Endothelial cell of umbilical vein (primary cell): ENCODE measurements around the gene PPP2R2D. TPM values are rescaled to one million over a fixed set of nuclear protein-coding genes. Genes with fewer than 3 reads are reported as not detected.

Experiments used
- BruUV-seq: library from RNA; stranded (reverse); fragments of 400-500 nt; replicated peaks from 2 replicates; lab custom pipeline; 2021; lab: Mats Ljungman, UMichigan
- CTCF ChIA-PET: fragments of 300-600, 350-600 bp; sonication (Branson Sonifier 250); formaldehyde crosslinking; loops from one replicate; lab custom pipeline; 2021; ENCODE audit warnings: antibody characterized with exemption, inconsistent platforms; lab: Charles Lee
- POLR2A ChIA-PET: fragments of 300-600, 350-600 bp; sonication (Branson Sonifier 250); formaldehyde crosslinking; loops from one replicate; lab custom pipeline; 2021; ENCODE audit warnings: antibody characterized with exemption, inconsistent platforms; lab: Charles Lee
- DNase-seq: peaks from one replicate; pipeline ENCODE4 v3.0.0-alpha.2; 2011; ENCODE audit warnings: low read depth, low spot score
- FAIRE-seq: peaks from 2 replicates; lab custom pipeline; 2011; peaks lifted over from hg19 to GRCh38; lab: Jason Lieb, UNC
- H2AFZ ChIP-seq: 2 replicates; pipeline ENCODE4 v1.6.0; 2012; ENCODE audit warnings: low read depth, low read length, control low read depth, inconsistent platforms
- H3K27ac ChIP-seq: 2 replicates; pipeline ENCODE4 v1.5.1; 2011; ENCODE audit warnings: low read depth, mild to moderate bottlenecking, control low read depth, low read length, moderate library complexity; ENCODE audit not compliant: insufficient read depth
- H3K27me3 ChIP-seq, 2 experiments: 2 replicates each; pipeline versions ENCODE4 v1.6.0 to v1.6.1; 2011; ENCODE audit warnings: low read length in 2 of 2, mixed read lengths in 1 of 2; ENCODE audit not compliant: control insufficient read depth in 2 of 2, insufficient read depth in 2 of 2
- H3K36me3 ChIP-seq, 2 experiments: 2 replicates in 1 of 2; 3 replicates in 1 of 2; pipeline ENCODE4 v1.5.1; 2011; ENCODE audit warnings: low read length in 2 of 2, mild to moderate bottlenecking in 1 of 2, moderate library complexity in 1 of 2; ENCODE audit not compliant: control insufficient read depth in 2 of 2, insufficient read depth in 2 of 2; ENCODE audit errors: extremely low read depth in 1 of 2
- H3K4me1 ChIP-seq: 3 replicates; pipeline ENCODE4 v1.5.1; 2011; ENCODE audit warnings: mild to moderate bottlenecking, low read length; ENCODE audit not compliant: control insufficient read depth, insufficient read depth; ENCODE audit errors: extremely low read depth
- H3K4me2 ChIP-seq: 2 replicates; pipeline ENCODE4 v1.6.1; 2011; ENCODE audit warnings: low read length, control low read depth, mixed read lengths; ENCODE audit not compliant: insufficient read depth
- H3K4me3 ChIP-seq, 3 experiments: fragments of 200-600 bp in 1 of 3; sonication (generic), shearing (Covaris generic) in 1 of 3; replicated peaks in 1 of 3; 2 replicates each; pipeline ENCODE4 v1.5.1; 2011 to 2016; ENCODE audit warnings: control low read depth in 3 of 3, low read length in 3 of 3, mild to moderate bottlenecking in 2 of 3, inconsistent platforms in 1 of 3, low read depth in 1 of 3, moderate library complexity in 1 of 3; ENCODE audit not compliant: insufficient read depth in 1 of 3
- H3K79me2 ChIP-seq: 2 replicates; pipeline ENCODE4 v1.6.0; 2012; ENCODE audit warnings: low read length, inconsistent platforms; ENCODE audit not compliant: control insufficient read depth, insufficient read depth
- H3K9ac ChIP-seq: replicated peaks from 2 replicates; pipeline ENCODE3; 2011; ENCODE audit warnings: low read length, control low read depth; ENCODE audit not compliant: insufficient read depth; ENCODE audit errors: extremely low read depth
- H3K9me1 ChIP-seq: replicated peaks from 3 replicates; pipeline ENCODE4 v1.6.0; 2011; ENCODE audit warnings: mild to moderate bottlenecking, low read length; ENCODE audit not compliant: control insufficient read depth, insufficient read depth; ENCODE audit errors: extremely low read depth
- H3K9me3 ChIP-seq: replicated peaks from 2 replicates; pipeline ENCODE4 v1.5.1; 2012; ENCODE audit warnings: low read length, inconsistent platforms; ENCODE audit not compliant: control insufficient read depth, insufficient read depth
- H4K20me1 ChIP-seq: replicated peaks from 2 replicates; pipeline ENCODE3; 2011; ENCODE audit warnings: mild to moderate bottlenecking, low read length; ENCODE audit not compliant: control insufficient read depth, insufficient read depth; ENCODE audit errors: extremely low read depth
- CTCF ChIP-seq, 2 donors: IDR thresholded peaks; 1 replicate in 1 of 2; 2 replicates in 1 of 2; pipeline ENCODE4 v1.5.1; 2011; ENCODE audit warnings: low read length in 2 of 2, mild to moderate bottlenecking in 2 of 2, moderate library complexity in 2 of 2, control low read depth in 1 of 2, inconsistent platforms in 1 of 2, low read depth in 1 of 2; ENCODE audit not compliant: insufficient read depth in 1 of 2; ENCODE audit errors: extremely low read depth in 1 of 2
- EZH2 ChIP-seq: IDR thresholded peaks from 2 replicates; pipeline ENCODE4 v1.6.1; 2012; ENCODE audit warnings: borderline replicate concordance, low read depth, mild to moderate bottlenecking, moderate library complexity, low read length, inconsistent platforms; ENCODE audit not compliant: severe bottlenecking
- FOS ChIP-seq: IDR thresholded peaks from 2 replicates; pipeline ENCODE4 v1.6.1; 2011; ENCODE audit warnings: mild to moderate bottlenecking, low read length, moderate library complexity, borderline replicate concordance; ENCODE audit not compliant: insufficient read depth
- GATA2 ChIP-seq: IDR thresholded peaks from 2 replicates; pipeline ENCODE4 v1.7.0; 2011; ENCODE audit warnings: low read depth, mild to moderate bottlenecking, moderate library complexity, mixed read lengths, low read length; ENCODE audit not compliant: insufficient read length, insufficient read depth
- JUN ChIP-seq: IDR thresholded peaks from 2 replicates; pipeline ENCODE4 v1.6.1; 2011; ENCODE audit warnings: borderline replicate concordance, low read depth; ENCODE audit not compliant: insufficient read length, insufficient read depth
- MAX ChIP-seq: IDR thresholded peaks from 2 replicates; pipeline ENCODE4 v1.6.1; 2011; ENCODE audit not compliant: insufficient read depth, insufficient read length
- MYC ChIP-seq: IDR thresholded peaks from one replicate; pipeline ENCODE4 v1.6.1; 2011; ENCODE audit warnings: mild to moderate bottlenecking, low read depth, low read length
- POLR2A ChIP-seq: IDR thresholded peaks from 2 replicates; pipeline ENCODE4 v1.6.1; 2012; ENCODE audit warnings: low read depth, mild to moderate bottlenecking, control low read depth, low read length
- POLR2AphosphoS5 ChIP-seq: IDR thresholded peaks from 2 replicates; pipeline ENCODE4 v1.6.1; 2012; ENCODE audit warnings: low read depth, mild to moderate bottlenecking, control low read depth, low read length, moderate library complexity; ENCODE audit not compliant: insufficient read depth
- dilution Hi-C: fragments of 300-500 bp; cut with MboI; formaldehyde crosslinking; loops from one replicate; pipeline ENCODE4 v1.15.0; 2019; ENCODE audit warnings: low sequenced_read_pairs; ENCODE audit not compliant: extremely low pct_ligation_motif_present
- intact Hi-C: fragments of 100-400 bp; cut with micrococcal nuclease; formaldehyde crosslinking; loops from one replicate; pipeline ENCODE4 v1.10.0; 2022
- polyA plus RNA-seq, 4 experiments: library from polyadenylated mRNA; depleted of rRNA in 3 of 4; stranded (reverse) in 3 of 4; unstranded in 1 of 4; fragments of >200 nt; gene quantifications; 2 replicates each; pipeline versions ENCODE4 v1.2.1 to v1.2.3, GENCODE V29; 2011 to 2012; ENCODE audit warnings: missing spikeins in 1 of 4
- total RNA-seq: library from RNA; stranded (reverse); gene quantifications from 2 replicates; pipeline ENCODE4 v1.2.3, GENCODE V29; 2021

Gene PPP2R2D
- total and polyA plus RNA-seq, 2 donors (not counting 3 experiments of a cell fraction or from before 2014, with no cell fraction given) = 29.9 to 36.3 TPM

- no peak for TF ChIP-seq CTCF (IDR thresholded peaks at IDR 0.05; ENCODE audit: extremely low read depth in 1 of 2, insufficient read depth in 1 of 2, low read depth in 1 of 2, low read length in 2 of 2)
- TF ChIP-seq EZH2 = no peak
- TF ChIP-seq JUN = no peak
- no peak for TF ChIP-seq MAX
- TF ChIP-seq POLR2A = no peak
- no peak for TF ChIP-seq POLR2AphosphoS5
- no peak for TF ChIP-seq GATA2
- TF ChIP-seq MYC = no peak
- TF ChIP-seq FOS = no peak
- no peaks in the 10 kb centered on the region for H3K79me2 ChIP-seq
- FAIRE-seq = no peak
- H3K36me3 ChIP-seq = no peaks in the 10 kb centered on the region
- no peak overlapping the region for H3K4me2 ChIP-seq
- H3K4me3 ChIP-seq = no peak overlapping the region
- H3K9me1 ChIP-seq = no peaks in the 10 kb centered on the region
- H3K9ac ChIP-seq = no peak overlapping the region
- POLR2A ChIA-PET = no interaction called here
- no peak overlapping the region for H3K27ac ChIP-seq
- no peak for DNase-seq
- intact Hi-C loops = no loop called here
- CTCF ChIA-PET = interaction anchor here (4.8 to 6.9 kb wide), 2 partner anchors 9 to 128 kb away, joined by 21 to 64 read pairs; no protein-coding TSS in a partner anchor
- no TSS peak for BruUV-seq
- dilution Hi-C loops = no loop called here
- no peak overlapping the region for H2AFZ ChIP-seq
- H3K9me3 ChIP-seq = no peaks in the 10 kb centered on the region
- peaks cover 20 to 32% of the 10 kb centered on the region in 2 experiments for H3K27me3 ChIP-seq
- H4K20me1 ChIP-seq = no peaks in the 10 kb centered on the region
- H3K4me1 ChIP-seq = peaks cover 4% of the 10 kb centered on the region
Measured at GRCh38 chr10:131895116-131895515, 5.7 kb upstream of the PPP2R2D start.
